ENCODE results near the gene NAV1. TPM values are rescaled to one million over a fixed set of nuclear protein-coding genes. Genes with fewer than 3 reads are reported as not detected.

The NAV1 gene
- total RNA-seq, 1 donor from 2014 or later, result 288 TPM

GRCh38 chr1:201506092-201506491, 32.8 kb upstream of the NAV1 start:
- no peaks in the 10 kb centered on the region for H3K36me3 Mint-ChIP-seq (ENCODE audit: unreplicated experiment)
- no peak for TF ChIP-seq CTCF (IDR thresholded peaks at IDR 0.05)
- no peaks in the 10 kb centered on the region for H3K9me3 Mint-ChIP-seq (ENCODE audit: unreplicated experiment)
- no peak overlapping the region for H3K4me3 Mint-ChIP-seq (ENCODE audit: unreplicated experiment)
- no peak for DNase-seq (ENCODE audit: extremely low spot score, unreplicated experiment)
- peak overlapping the region; percentile 88 for H3K27ac Mint-ChIP-seq (ENCODE audit: unreplicated experiment)
- H3K4me1 Mint-ChIP-seq (ENCODE audit: unreplicated experiment), result peaks cover 36% of the 10 kb centered on the region
- H3K27me3 Mint-ChIP-seq (ENCODE audit: unreplicated experiment), result no peaks in the 10 kb centered on the region

GRCh38 chr1:201506557-201507359, 32.2 kb upstream of the NAV1 start, which contains the start of gene CSRP1:
Gene CSRP1 (minus strand): TSS chr1:201507123. CDS start chr1:201496303, 10,820 bp downstream.
- Mint-ChIP-seq H3K36me3 (ENCODE audit: unreplicated experiment) (no peaks in the 10 kb centered on the region), H3K9me3 (ENCODE audit: unreplicated experiment) (no peaks in the 10 kb centered on the region), H3K27ac (ENCODE audit: unreplicated experiment) (peak within 1 kb of the TSS; percentile 88), H3K4me1 (ENCODE audit: unreplicated experiment) (peaks cover 39% of the 10 kb centered on the region), H3K27me3 (ENCODE audit: unreplicated experiment) (no peaks in the 10 kb centered on the region), H3K4me3 (ENCODE audit: unreplicated experiment) (no peak within 1 kb of the TSS)
- TF ChIP-seq CTCF (IDR thresholded peaks at IDR 0.05), result no peak
- DNase-seq (ENCODE audit: extremely low spot score, unreplicated experiment), result no peak

- no peak overlapping the region for H3K4me3 Mint-ChIP-seq (ENCODE audit: unreplicated experiment)
- no peak for DNase-seq (ENCODE audit: extremely low spot score, unreplicated experiment)
- no peaks in the 10 kb centered on the region for H3K36me3 Mint-ChIP-seq (ENCODE audit: unreplicated experiment)
- H3K27ac Mint-ChIP-seq (ENCODE audit: unreplicated experiment), result no peak overlapping the region
- TF ChIP-seq CTCF (IDR thresholded peaks at IDR 0.05), result no peak
- H3K4me1 Mint-ChIP-seq (ENCODE audit: unreplicated experiment), result peaks cover 41% of the 10 kb centered on the region
- H3K9me3 Mint-ChIP-seq (ENCODE audit: unreplicated experiment), result no peaks in the 10 kb centered on the region
- no peaks in the 10 kb centered on the region for H3K27me3 Mint-ChIP-seq (ENCODE audit: unreplicated experiment)
These were observed 31.6 kb upstream of the NAV1 start for GRCh38 chr1:201507360-201507675.

GRCh38 chr1:201508809-201509208, 30.1 kb upstream of the NAV1 start:
- no peak for DNase-seq (ENCODE audit: extremely low spot score, unreplicated experiment)
- no peaks in the 10 kb centered on the region for H3K36me3 Mint-ChIP-seq (ENCODE audit: unreplicated experiment)
- no peak overlapping the region for H3K27ac Mint-ChIP-seq (ENCODE audit: unreplicated experiment)
- H3K4me3 Mint-ChIP-seq (ENCODE audit: unreplicated experiment), result no peak overlapping the region
- no peaks in the 10 kb centered on the region for H3K27me3 Mint-ChIP-seq (ENCODE audit: unreplicated experiment)
- no peaks in the 10 kb centered on the region for H3K9me3 Mint-ChIP-seq (ENCODE audit: unreplicated experiment)
- TF ChIP-seq CTCF (IDR thresholded peaks at IDR 0.05), result no peak
- H3K4me1 Mint-ChIP-seq (ENCODE audit: unreplicated experiment), result peaks cover 39% of the 10 kb centered on the region

- Mint-ChIP-seq H3K27me3 (ENCODE audit: unreplicated experiment) (no peaks in the 10 kb centered on the region), H3K9me3 (ENCODE audit: unreplicated experiment) (no peaks in the 10 kb centered on the region), H3K27ac (ENCODE audit: unreplicated experiment) (no peak overlapping the region), H3K36me3 (ENCODE audit: unreplicated experiment) (no peaks in the 10 kb centered on the region), H3K4me3 (ENCODE audit: unreplicated experiment) (no peak overlapping the region), H3K4me1 (ENCODE audit: unreplicated experiment) (peaks cover 32% of the 10 kb centered on the region)
- TF ChIP-seq CTCF (IDR thresholded peaks at IDR 0.05), result no peak
- no peak for DNase-seq (ENCODE audit: extremely low spot score, unreplicated experiment)
These were observed 29.1 kb upstream of the NAV1 start for GRCh38 chr1:201509601-201510374.

Data from osteocyte (in vitro differentiated cells).